GM10248 (cell line): Measurements from ENCODE around the gene SLC35E4.

Source experiments
- CTCF ChIA-PET: fragments of 300-600 bp; sonication (Branson Sonifier 250); formaldehyde crosslinking; extraction: SDS; loops from one replicate; lab custom pipeline; 2021; ENCODE audit warnings: antibody characterized with exemption; lab: Yijun Ruan, JAX
- POLR2A ChIA-PET: fragments of 350-650 bp; sonication (Branson Sonifier 250); formaldehyde crosslinking; extraction: SDS; loops from one replicate; lab custom pipeline; 2020; ENCODE audit warnings: antibody characterized with exemption; lab: Yijun Ruan, JAX
- DNase-seq: peaks from one replicate; pipeline ENCODE4 v3.0.0; 2012; ENCODE audit errors: extremely low spot score
- CTCF ChIP-seq: IDR thresholded peaks from 2 replicates; pipeline ENCODE4 v1.5.1; 2012; ENCODE audit warnings: mild to moderate bottlenecking, low read depth; ENCODE audit errors: extremely low read depth, missing control alignments, control extremely low read depth

SLC35E4 gene

GRCh38 chr22:30695351-30695851, 59.8 kb downstream of the SLC35E4 start:
- no peak for DNase-seq
- POLR2A ChIA-PET, result no interaction called here
- no peak for TF ChIP-seq CTCF
- CTCF ChIA-PET, result interaction anchor here (0.6 to 1.7 kb wide), 3 partner anchors 10 to 16 kb away, joined by 3 to 4 read pairs (median 4); no protein-coding TSS in a partner anchor

DNA sequence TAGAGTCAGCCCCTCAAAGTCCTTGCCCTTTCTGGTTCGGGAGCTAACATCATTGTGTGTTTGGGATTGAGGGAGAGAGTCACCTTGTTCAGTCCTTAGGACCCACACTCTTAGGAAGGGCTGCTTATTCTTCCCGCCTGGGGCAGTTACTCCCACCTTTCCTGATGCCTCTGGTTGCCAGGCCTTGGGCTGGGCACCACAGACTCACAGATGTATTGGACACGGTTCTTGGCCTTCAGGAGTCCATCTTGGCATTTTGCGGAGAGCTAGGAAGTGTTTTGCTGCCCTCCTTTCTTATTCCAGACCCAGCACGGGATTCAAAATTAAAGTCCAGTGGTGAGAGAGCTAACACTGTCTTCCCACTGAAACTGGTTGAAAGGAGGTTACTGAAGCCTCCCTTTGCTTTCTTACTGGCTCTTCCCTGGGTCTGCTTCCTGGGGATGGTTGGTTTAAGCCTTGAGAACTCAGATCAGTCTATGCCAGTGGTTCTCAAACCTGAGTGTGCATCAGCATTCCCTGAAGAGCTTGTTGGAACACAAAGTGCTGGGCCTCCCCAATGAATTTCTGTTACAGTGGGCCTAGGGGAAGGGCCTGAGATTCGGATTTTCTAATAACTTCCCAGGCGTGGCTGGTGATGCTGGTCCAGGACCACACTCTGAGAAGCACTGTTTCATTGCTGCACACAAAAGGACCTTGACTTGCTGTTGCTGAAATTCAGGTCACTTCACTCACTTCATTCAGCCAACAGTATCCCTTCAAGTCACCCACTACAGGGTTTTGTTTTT, 60.5 kb downstream of the SLC35E4 start:
- ChIA-PET POLR2A (no interaction called here), CTCF (interaction anchor here (1.5 kb wide), 1 partner anchor 9 kb away, joined by 4 read pairs; no protein-coding TSS in a partner anchor)
- no peak for TF ChIP-seq CTCF
- no peak for DNase-seq
